ENCODE measurements around the gene ABHD5.

The ABHD5 gene

DNA sequence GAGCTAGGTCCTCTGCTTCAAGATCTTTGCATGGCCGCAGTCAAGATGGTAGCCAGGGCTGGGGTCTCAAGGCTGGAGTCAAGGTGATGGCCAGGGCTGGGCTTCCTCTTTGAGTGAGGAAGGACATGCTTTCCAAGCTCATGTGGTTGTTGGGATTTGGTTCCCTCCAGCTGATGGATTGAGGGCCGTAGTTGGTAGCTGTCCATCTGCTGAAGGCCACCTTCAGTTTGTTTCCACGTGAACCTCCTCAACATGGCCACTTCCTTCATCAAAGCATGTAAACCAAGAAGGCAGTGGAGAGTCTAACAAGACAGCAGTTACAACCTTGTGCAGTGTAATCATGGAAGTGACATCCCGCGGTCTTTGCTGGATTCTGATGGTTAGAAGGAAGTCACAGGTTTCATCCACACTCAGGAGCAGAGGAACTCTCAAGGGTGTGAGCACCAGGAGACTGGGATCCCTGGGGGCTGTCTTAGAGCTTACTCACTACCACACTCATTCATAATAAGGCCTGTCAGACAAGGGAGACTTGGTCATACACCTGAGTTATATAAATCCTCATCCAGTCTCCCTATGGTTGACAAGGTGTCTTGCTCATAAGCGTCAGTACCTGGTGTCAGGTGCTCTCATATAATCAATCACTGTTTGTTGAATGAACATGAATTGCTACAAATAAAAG, 42.1 kb downstream of the ABHD5 start:
- TF ChIP-seq, protein P1, sequence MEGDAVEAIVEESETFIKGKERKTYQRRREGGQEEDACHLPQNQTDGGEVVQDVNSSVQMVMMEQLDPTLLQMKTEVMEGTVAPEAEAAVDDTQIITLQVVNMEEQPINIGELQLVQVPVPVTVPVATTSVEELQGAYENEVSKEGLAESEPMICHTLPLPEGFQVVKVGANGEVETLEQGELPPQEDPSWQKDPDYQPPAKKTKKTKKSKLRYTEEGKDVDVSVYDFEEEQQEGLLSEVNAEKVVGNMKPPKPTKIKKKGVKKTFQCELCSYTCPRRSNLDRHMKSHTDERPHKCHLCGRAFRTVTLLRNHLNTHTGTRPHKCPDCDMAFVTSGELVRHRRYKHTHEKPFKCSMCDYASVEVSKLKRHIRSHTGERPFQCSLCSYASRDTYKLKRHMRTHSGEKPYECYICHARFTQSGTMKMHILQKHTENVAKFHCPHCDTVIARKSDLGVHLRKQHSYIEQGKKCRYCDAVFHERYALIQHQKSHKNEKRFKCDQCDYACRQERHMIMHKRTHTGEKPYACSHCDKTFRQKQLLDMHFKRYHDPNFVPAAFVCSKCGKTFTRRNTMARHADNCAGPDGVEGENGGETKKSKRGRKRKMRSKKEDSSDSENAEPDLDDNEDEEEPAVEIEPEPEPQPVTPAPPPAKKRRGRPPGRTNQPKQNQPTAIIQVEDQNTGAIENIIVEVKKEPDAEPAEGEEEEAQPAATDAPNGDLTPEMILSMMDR (IDR thresholded peaks at IDR 0.05; ENCODE audit: extremely low read depth, insufficient read depth, missing control alignments): no peak
- in situ Hi-C loops (cut with MboI; ENCODE audit: low pct_unique_long_range_greater_than_20kb, low sequenced_read_pairs, unreplicated experiment): no loop called here
- no peak for DNase-seq (ENCODE audit: low spot score)

DNA sequence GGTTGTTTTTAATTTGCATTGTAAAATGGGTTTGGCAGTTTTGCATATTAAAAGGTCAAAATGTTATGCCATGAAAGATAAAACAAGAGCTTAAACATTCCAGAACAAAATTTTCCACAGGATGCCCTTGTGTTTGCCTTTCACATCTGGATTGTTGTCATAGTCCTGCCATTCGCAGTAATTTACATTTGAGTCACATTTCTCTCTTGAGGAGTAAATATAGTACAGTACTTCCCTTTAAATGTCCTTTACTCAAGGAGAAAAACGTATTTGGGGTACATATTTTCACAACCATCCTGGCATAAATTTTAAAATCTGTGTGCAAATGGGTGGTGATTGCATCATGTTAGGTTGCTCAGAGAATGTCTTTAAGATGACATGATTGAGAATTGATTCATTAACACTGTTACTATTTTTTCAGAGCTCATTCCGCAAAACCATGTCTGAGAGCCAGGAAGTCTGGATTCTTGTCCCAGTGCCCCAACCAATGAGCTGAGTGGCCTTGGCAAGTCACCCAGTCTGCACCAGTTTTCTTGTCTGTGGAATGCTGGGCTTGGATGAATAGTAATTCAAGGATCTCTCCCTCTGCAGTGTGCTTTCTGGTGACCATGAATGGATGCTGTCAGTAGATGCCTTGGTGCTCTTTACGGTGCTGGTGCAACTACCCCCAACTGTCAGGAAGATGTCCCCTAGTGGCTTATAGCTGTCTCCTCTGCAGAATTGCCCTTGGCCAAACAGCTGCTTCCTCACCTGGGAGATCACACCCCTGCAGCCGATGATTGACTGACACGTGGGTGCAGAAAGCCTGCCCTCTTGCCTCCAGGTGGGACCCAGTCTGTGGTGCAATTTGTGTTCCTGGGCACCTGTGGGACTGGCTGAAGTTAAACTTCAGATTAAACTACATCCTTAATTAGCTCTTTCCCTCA, 43.0 kb downstream of the ABHD5 start:
- DNase-seq (ENCODE audit: low spot score): no peak

DNA sequence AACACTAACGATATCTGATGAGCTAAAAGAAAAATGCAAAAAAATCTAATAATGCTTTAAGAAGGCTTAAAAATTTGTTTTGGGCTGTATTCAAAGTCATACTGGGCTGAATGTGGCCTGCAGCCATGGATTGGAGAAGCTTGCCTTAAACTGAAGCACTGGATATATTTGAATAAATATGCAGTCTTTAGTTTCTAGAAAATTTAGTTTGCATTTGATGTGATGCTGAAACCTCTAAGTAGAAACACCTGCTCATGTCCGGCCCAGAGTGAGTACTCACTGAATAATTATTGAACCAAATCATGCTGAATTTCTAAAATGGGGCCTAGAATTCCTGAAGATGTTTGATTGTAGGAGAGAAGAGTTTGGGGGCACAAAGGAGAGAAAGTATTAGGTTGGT, 43.9 kb downstream of the ABHD5 start:
- no peak for DNase-seq (ENCODE audit: low spot score)
- in situ Hi-C loops (cut with MboI; ENCODE audit: low pct_unique_long_range_greater_than_20kb, low sequenced_read_pairs, unreplicated experiment): no loop called here
- TF ChIP-seq, protein P1 (IDR thresholded peaks at IDR 0.05; ENCODE audit: extremely low read depth, insufficient read depth, missing control alignments): no peak

More for the DNA sequence above, 43.0 kb downstream of the ABHD5 start:
- in situ Hi-C loops (cut with MboI; ENCODE audit: low pct_unique_long_range_greater_than_20kb, low sequenced_read_pairs, unreplicated experiment): no loop called here
- TF ChIP-seq, protein P1 (IDR thresholded peaks at IDR 0.05; ENCODE audit: extremely low read depth, insufficient read depth, missing control alignments): no peak

DNA sequence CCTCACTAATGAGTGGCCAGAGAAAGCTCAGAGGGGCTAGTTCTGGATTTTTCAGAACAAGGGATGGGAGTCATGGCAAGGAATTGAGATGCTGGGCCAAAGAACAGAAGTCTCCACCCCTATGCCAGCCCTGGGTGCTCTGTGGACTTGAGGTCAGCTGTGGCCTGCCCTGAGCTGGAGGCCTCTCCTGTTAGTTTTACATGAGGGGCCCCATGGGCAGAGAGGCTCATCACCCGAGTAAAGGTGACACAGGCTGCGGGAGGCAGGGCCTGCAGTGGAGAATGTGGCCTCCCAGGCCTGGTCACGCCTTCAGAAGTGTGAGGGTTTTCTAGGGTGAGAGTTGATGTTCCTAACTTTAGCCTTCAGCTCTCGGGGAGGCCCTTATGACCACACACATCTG, 44.9 kb downstream of the ABHD5 start:
- no peak for DNase-seq (ENCODE audit: low spot score)
- in situ Hi-C loops (cut with MboI; ENCODE audit: low pct_unique_long_range_greater_than_20kb, low sequenced_read_pairs, unreplicated experiment): no loop called here
- TF ChIP-seq, protein P1 (IDR thresholded peaks at IDR 0.05; ENCODE audit: extremely low read depth, insufficient read depth, missing control alignments): no peak

DNA sequence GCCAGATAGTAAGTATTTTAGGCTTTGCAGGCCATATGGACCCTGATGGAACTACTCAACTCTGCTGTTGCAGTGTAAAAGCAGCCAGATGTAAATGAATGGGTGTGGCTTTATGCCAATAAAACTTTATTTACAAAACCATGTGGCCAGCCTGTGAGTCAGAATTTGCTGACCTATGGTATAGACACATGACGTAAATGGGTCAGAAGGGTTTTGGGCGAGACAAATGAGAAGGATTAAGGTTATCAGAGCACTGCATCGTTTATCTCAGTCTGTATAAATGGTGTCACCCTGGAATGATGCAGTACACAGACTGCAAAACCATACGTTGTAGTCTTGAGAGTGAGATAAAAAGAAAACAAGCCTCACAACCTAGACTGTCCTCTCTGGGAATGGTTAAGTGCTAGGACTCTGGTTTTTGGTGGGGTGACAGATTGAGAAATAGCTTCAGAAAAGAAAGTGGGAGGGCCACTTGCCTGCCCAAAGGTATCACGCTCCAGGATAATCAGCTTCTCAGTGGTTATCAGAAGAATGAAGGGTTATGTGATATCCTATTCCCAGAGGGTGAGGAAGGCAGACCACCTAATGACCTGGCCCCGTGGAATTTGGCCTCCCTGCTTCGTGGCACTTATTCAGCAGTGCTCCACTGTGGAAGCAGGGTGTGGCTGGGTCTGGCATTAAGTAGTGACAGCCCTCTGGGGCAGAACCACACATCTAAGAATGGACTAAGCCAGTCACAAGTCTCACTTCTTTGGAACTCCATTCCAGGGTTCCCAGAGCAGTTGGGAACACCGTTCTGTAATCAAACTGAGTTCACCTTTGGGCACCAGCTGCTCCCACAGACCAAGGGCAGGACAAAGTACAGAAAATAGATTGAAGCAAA, 46.1 kb downstream of the ABHD5 start:
- TF ChIP-seq, protein P1 (IDR thresholded peaks at IDR 0.05; ENCODE audit: extremely low read depth, insufficient read depth, missing control alignments): no peak
- DNase-seq (ENCODE audit: low spot score): no peak
- in situ Hi-C loops (cut with MboI; ENCODE audit: low pct_unique_long_range_greater_than_20kb, low sequenced_read_pairs, unreplicated experiment): no loop called here

DNA sequence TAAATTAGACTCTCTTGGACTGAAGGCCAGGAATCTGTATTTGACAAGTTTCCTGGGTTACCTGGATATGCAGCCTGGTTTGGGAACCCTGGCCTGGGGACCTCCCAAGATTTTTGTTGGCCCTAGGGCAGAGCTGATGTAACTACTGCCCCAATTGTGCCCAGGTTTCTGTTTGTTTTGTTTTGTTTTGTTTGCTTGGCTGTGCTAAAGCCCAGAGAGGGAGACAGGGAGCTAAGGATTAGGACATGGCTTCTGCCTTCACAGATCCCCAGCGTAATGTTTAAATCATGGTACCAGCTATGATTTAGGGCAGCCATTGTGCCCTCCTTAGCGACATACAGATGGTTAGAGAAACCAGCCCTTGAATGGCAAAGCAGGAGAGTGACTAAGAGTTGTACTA, 47.6 kb downstream of the ABHD5 start:
- TF ChIP-seq, protein P1 (IDR thresholded peaks at IDR 0.05; ENCODE audit: extremely low read depth, insufficient read depth, missing control alignments): no peak
- DNase-seq (ENCODE audit: low spot score): no peak
- in situ Hi-C loops (cut with MboI; ENCODE audit: low pct_unique_long_range_greater_than_20kb, low sequenced_read_pairs, unreplicated experiment): no loop called here
